ENCODE data around the gene KRTAP22-1.

KRTAP22-1 gene

GRCh38 chr21:30600787-30601186, at the start of gene KRTAP22-1:
KRTAP22-1 (plus strand) TSS chr21:30601087.
- no peak for DNase-seq

GRCh38 chr21:30552782-30553181, 48.1 kb upstream of the KRTAP22-1 start:
- no peak for DNase-seq

- no peak for DNase-seq
Measured at GRCh38 chr21:30555095-30555494, 45.8 kb upstream of the KRTAP22-1 start.

GRCh38 chr21:30561264-30561895, 39.5 kb upstream of the KRTAP22-1 start, which contains the start of gene KRTAP19-7:
KRTAP19-7 (minus strand) TSS chr21:30561314; CDS start chr21:30561289, 25 bp downstream.
- DNase-seq: no peak

GRCh38 chr21:30561957-30562356, 38.9 kb upstream of the KRTAP22-1 start:
- no peak for DNase-seq

- no peak for DNase-seq
Measured at GRCh38 chr21:30563072-30563471, 37.8 kb upstream of the KRTAP22-1 start.

- DNase-seq: no peak
Measured at GRCh38 chr21:30563630-30564029, 37.3 kb upstream of the KRTAP22-1 start.

GRCh38 chr21:30567617-30568016, 33.3 kb upstream of the KRTAP22-1 start:
- no peak for DNase-seq

GRCh38 chr21:30577766-30578165, 23.1 kb upstream of the KRTAP22-1 start:
- no peak for DNase-seq

- no peak for DNase-seq
Measured at GRCh38 chr21:30579346-30579745, 21.5 kb upstream of the KRTAP22-1 start.

GRCh38 chr21:30580132-30580531, 20.8 kb upstream of the KRTAP22-1 start:
- no peak for DNase-seq

- no peak for DNase-seq
Measured at GRCh38 chr21:30582870-30583269, 18.0 kb upstream of the KRTAP22-1 start.

GRCh38 chr21:30590297-30590696, 10.6 kb upstream of the KRTAP22-1 start, which contains the start of gene KRTAP22-2:
KRTAP22-2 (minus strand) TSS chr21:30590397.
- DNase-seq: no peak

GRCh38 chr21:30592140-30592539, 8.7 kb upstream of the KRTAP22-1 start, which contains the start of gene KRTAP6-3:
KRTAP6-3 (plus strand) TSS chr21:30592440; CDS start chr21:30592446, 6 bp downstream.
- DNase-seq: no peak

GRCh38 chr21:30598802-30599201, 2.1 kb upstream of the KRTAP22-1 start, which contains the start of gene KRTAP6-2:
KRTAP6-2 (minus strand) TSS chr21:30598902; CDS start chr21:30598874, 28 bp downstream.
- DNase-seq: no peak

- no peak for DNase-seq
Measured at GRCh38 chr21:30605968-30606367, 5.1 kb downstream of the KRTAP22-1 start.

GRCh38 chr21:30612132-30612531, 11.2 kb downstream of the KRTAP22-1 start:
- DNase-seq: no peak

GRCh38 chr21:30613836-30614235, 12.9 kb downstream of the KRTAP22-1 start, which contains the start of gene KRTAP6-1:
KRTAP6-1 (minus strand) TSS chr21:30613930; CDS start chr21:30613904, 26 bp downstream.
- no peak for DNase-seq

- no peak for DNase-seq
Measured at GRCh38 chr21:30615199-30615598, 14.3 kb downstream of the KRTAP22-1 start.

- no peak for DNase-seq
Measured at GRCh38 chr21:30616125-30616524, 15.2 kb downstream of the KRTAP22-1 start, which contains the start of gene KRTAP20-1. KRTAP20-1 (plus strand) TSS chr21:30616425; CDS start chr21:30616455, 30 bp downstream.

GRCh38 chr21:30620080-30620479, 19.2 kb downstream of the KRTAP22-1 start:
- DNase-seq: no peak

- DNase-seq: no peak
Measured at GRCh38 chr21:30620522-30620921, 19.6 kb downstream of the KRTAP22-1 start, which contains the start of gene KRTAP20-4. KRTAP20-4 (plus strand) TSS chr21:30620627.

GRCh38 chr21:30623362-30623761, 22.5 kb downstream of the KRTAP22-1 start:
- no peak for DNase-seq

- DNase-seq: no peak
Measured at GRCh38 chr21:30625449-30626165, 24.7 kb downstream of the KRTAP22-1 start.

Data from NCI-H2107 (cell line).